Measurements from ENCODE around the gene LRRC63.
"Not testable (repeated sequence)": the region's sequence is repeated elsewhere in the genome, so short reads cannot be mapped to it uniquely, and the experiment has no call there.

The LRRC63 gene

GRCh38 chr13:46211483-46212351 is at the start of gene LRRC63:
TSS of gene LRRC63 (plus strand) at chr13:46211928. CDS start at chr13:46213035, 1,107 bp downstream.
- peak; percentile 84 for DNase-seq

GRCh38 chr13:46162741-46163140 is 49.0 kb upstream of the LRRC63 start:
- DNase-seq = not testable (repeated sequence)

GRCh38 chr13:46164661-46165060 is 47.1 kb upstream of the LRRC63 start:
- no peak for DNase-seq

GRCh38 chr13:46165485-46166223 is 46.1 kb upstream of the LRRC63 start:
- DNase-seq = peak; percentile 64

- no peak for DNase-seq
Measured at GRCh38 chr13:46166224-46166584, 45.5 kb upstream of the LRRC63 start.

- no peak for DNase-seq
Measured at GRCh38 chr13:46166947-46167610, 44.6 kb upstream of the LRRC63 start.

- peak; percentile 67 for DNase-seq
Measured at GRCh38 chr13:46168341-46168740, 43.4 kb upstream of the LRRC63 start.

GRCh38 chr13:46168783-46169182 is 42.9 kb upstream of the LRRC63 start:
- DNase-seq = no peak

- no peak for DNase-seq
Measured at GRCh38 chr13:46169758-46170157, 42.0 kb upstream of the LRRC63 start.

- no peak for DNase-seq
Measured at GRCh38 chr13:46170268-46170667, 41.5 kb upstream of the LRRC63 start.

GRCh38 chr13:46170687-46171086 is 41.0 kb upstream of the LRRC63 start:
- DNase-seq = no peak

- no peak for DNase-seq
Measured at GRCh38 chr13:46171217-46171616, 40.5 kb upstream of the LRRC63 start.

- no peak for DNase-seq
Measured at GRCh38 chr13:46171739-46172138, 40.0 kb upstream of the LRRC63 start.

GRCh38 chr13:46172531-46172991 is 39.2 kb upstream of the LRRC63 start:
- DNase-seq = peak; percentile 48

- DNase-seq = peak; percentile 41
Measured at GRCh38 chr13:46173656-46174055, 38.1 kb upstream of the LRRC63 start.

GRCh38 chr13:46176756-46177155 is 35.0 kb upstream of the LRRC63 start:
- DNase-seq = no peak

GRCh38 chr13:46178143-46178542 is 33.6 kb upstream of the LRRC63 start:
- no peak for DNase-seq

- DNase-seq = no peak
Measured at GRCh38 chr13:46178821-46179220, 32.9 kb upstream of the LRRC63 start.

- DNase-seq = peak; percentile 80
Measured at GRCh38 chr13:46179491-46179908, 32.2 kb upstream of the LRRC63 start.

GRCh38 chr13:46179969-46180763 is 31.6 kb upstream of the LRRC63 start:
- no peak for DNase-seq

GRCh38 chr13:46181377-46181839 is 30.3 kb upstream of the LRRC63 start:
- no peak for DNase-seq

- DNase-seq = peak; percentile 75
Measured at GRCh38 chr13:46181840-46182490, 29.8 kb upstream of the LRRC63 start, which contains the start of gene LCP1. TSS of gene LCP1 (minus strand) at chr13:46182177. CDS start at chr13:46159662, 22,515 bp downstream.

All from activated naive CD4-positive, alpha-beta T cell treated with Interleukin-2 at 50 U/mL for 16 hours (primary cell).